BE2C (cell line): Measurements from ENCODE around the gene TBCEL.

Source experiments
- DNase-seq: peaks from one replicate; pipeline ENCODE4 v3.0.0-alpha.2; 2020
- H3K27me3 ChIP-seq: fragments of 250-450 bp; sonication (Bioruptor Pico); 2 replicates; pipeline ENCODE4 v1.5.1; 2020; ENCODE audit warnings: mild to moderate bottlenecking
- H3K36me3 ChIP-seq: fragments of 250-450 bp; sonication (Bioruptor Pico); 2 replicates; pipeline ENCODE4 v1.5.1; 2020; ENCODE audit warnings: mild to moderate bottlenecking
- H3K4me1 ChIP-seq: fragments of 250-450 bp; sonication (Bioruptor Pico); 2 replicates; pipeline ENCODE4 v1.5.1; 2020
- H3K4me3 ChIP-seq: 2 replicates; pipeline ENCODE4 v1.5.1; 2011; ENCODE audit warnings: low read depth, low read length
- H3K9me3 ChIP-seq: fragments of 250-450 bp; sonication (Bioruptor Pico); 2 replicates; pipeline ENCODE4 v1.5.1; 2020
- TF ChIP-seq, protein P1 (sequence below): IDR thresholded peaks from 2 replicates; pipeline ENCODE4 v1.5.1; 2012; ENCODE audit warnings: mild to moderate bottlenecking, low read depth, low read length

Gene TBCEL

GRCh38 chr11:120996973-120997372 is 26.9 kb upstream of the TBCEL start:
- TF ChIP-seq, protein P1, sequence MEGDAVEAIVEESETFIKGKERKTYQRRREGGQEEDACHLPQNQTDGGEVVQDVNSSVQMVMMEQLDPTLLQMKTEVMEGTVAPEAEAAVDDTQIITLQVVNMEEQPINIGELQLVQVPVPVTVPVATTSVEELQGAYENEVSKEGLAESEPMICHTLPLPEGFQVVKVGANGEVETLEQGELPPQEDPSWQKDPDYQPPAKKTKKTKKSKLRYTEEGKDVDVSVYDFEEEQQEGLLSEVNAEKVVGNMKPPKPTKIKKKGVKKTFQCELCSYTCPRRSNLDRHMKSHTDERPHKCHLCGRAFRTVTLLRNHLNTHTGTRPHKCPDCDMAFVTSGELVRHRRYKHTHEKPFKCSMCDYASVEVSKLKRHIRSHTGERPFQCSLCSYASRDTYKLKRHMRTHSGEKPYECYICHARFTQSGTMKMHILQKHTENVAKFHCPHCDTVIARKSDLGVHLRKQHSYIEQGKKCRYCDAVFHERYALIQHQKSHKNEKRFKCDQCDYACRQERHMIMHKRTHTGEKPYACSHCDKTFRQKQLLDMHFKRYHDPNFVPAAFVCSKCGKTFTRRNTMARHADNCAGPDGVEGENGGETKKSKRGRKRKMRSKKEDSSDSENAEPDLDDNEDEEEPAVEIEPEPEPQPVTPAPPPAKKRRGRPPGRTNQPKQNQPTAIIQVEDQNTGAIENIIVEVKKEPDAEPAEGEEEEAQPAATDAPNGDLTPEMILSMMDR, result no peak
- Histone ChIP-seq H3K4me3 (no peak overlapping the region), H3K9me3 (no peaks in the 10 kb centered on the region), H3K36me3 (no peaks in the 10 kb centered on the region), H3K4me1 (no peaks in the 10 kb centered on the region), H3K27me3 (no peaks in the 10 kb centered on the region)
- DNase-seq, result no peak

- no peak for DNase-seq
- Histone ChIP-seq H3K4me1 (no peaks in the 10 kb centered on the region), H3K4me3 (no peak overlapping the region), H3K27me3 (no peaks in the 10 kb centered on the region), H3K9me3 (no peaks in the 10 kb centered on the region), H3K36me3 (no peaks in the 10 kb centered on the region)
- TF ChIP-seq, protein P1, result no peak
These were observed 25.3 kb upstream of the TBCEL start for GRCh38 chr11:120998581-120998980.

- DNase-seq, result no peak
- Histone ChIP-seq H3K4me1 (no peaks in the 10 kb centered on the region), H3K27me3 (peaks cover 4% of the 10 kb centered on the region; the same call in 1 of the 2 replicates), H3K9me3 (no peaks in the 10 kb centered on the region), H3K4me3 (no peak overlapping the region), H3K36me3 (no peaks in the 10 kb centered on the region)
- TF ChIP-seq, protein P1, result no peak
These were observed 19.6 kb upstream of the TBCEL start for GRCh38 chr11:121004206-121004840.

GRCh38 chr11:121006922-121007321 is 17.0 kb upstream of the TBCEL start:
- DNase-seq, result no peak
- Histone ChIP-seq H3K4me3 (no peak overlapping the region), H3K9me3 (no peaks in the 10 kb centered on the region), H3K27me3 (peaks cover 4% of the 10 kb centered on the region; the same call in 1 of the 2 replicates), H3K4me1 (no peaks in the 10 kb centered on the region), H3K36me3 (no peaks in the 10 kb centered on the region)
- TF ChIP-seq, protein P1, result no peak

DNA sequence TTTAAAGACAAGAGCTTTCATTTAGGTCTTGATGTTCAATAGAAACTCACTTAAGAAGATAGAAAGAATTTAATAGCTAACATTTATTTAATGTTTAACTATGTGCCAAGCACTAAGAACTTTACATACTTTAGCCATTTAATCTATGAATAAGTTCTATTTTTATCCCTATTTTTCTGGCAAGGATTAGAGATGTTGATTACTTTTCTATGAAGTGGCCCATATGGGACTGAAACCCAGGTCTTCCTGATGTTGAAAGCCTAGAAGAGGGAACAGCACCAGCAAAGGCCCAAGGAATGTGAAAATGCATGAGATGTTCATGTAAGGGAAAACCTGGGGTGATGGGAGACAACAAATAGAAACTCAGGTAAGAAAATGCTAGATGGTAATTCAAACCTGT is 15.4 kb upstream of the TBCEL start:
- TF ChIP-seq, protein P1, result no peak
- H3K27me3 ChIP-seq, result peaks cover 4% of the 10 kb centered on the region; the same call in 1 of the 2 replicates
- DNase-seq, result no peak

DNA sequence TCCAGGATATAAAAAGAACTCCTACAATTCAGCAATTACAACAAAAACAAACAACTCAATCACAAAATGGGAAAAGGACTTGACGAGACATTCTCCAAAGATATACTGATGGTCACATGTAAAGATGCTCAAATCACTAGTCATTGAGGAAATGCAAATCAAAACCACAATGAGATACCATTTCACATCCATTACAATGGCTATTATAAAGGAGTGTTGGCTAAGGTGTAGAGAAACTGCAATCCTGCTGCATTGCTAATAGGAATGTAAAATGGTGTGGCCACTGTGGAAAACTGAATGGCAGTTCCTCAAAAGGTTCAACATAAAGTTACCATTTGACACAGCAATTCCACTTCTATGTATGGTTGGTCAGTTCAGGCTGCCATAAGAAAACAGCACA is 11.8 kb upstream of the TBCEL start:
- TF ChIP-seq, protein P1, result no peak

More for the DNA sequence above, 15.4 kb upstream of the TBCEL start:
- no peaks in the 10 kb centered on the region for H3K36me3 ChIP-seq
- no peak overlapping the region for H3K4me3 ChIP-seq
- H3K9me3 ChIP-seq, result no peaks in the 10 kb centered on the region
- no peaks in the 10 kb centered on the region for H3K4me1 ChIP-seq

More for the DNA sequence above, 11.8 kb upstream of the TBCEL start:
- no peak overlapping the region for H3K4me3 ChIP-seq
- DNase-seq, result no peak
- H3K27me3 ChIP-seq, result 0 out of 2 replicates have a peak, but pooled peaks cover 4% of the 10 kb centered on the region
- H3K4me1 ChIP-seq, result no peaks in the 10 kb centered on the region
- H3K36me3 ChIP-seq, result no peaks in the 10 kb centered on the region
- no peaks in the 10 kb centered on the region for H3K9me3 ChIP-seq
